GM23338 (cell line): ENCODE measurements around the gene AEBP2. TPM values are rescaled to one million over a fixed set of nuclear protein-coding genes. Genes with fewer than 3 reads are reported as not detected.

Experiments
- ATAC-seq: fragments of 200-7000 bp; cut with Tn5 transposase; 3 replicates; pipeline ENCODE4 v1.9.1; 2020
- DNase-seq: peaks from one replicate; pipeline ENCODE4 v3.0.0-alpha.2; 2015; ENCODE audit warnings: low spot score
- H2AFZ ChIP-seq: fragments of 200-600 bp; sonication (generic); 2 replicates; pipeline ENCODE4 v1.8.0; 2016; ENCODE audit warnings: antibody characterized with exemption, mild to moderate bottlenecking, moderate library complexity
- H3F3A ChIP-seq: fragments of 200-600 bp; sonication (generic); replicated peaks from 2 replicates; pipeline ENCODE4 v1.8.0; 2017; ENCODE audit warnings: antibody characterized with exemption, mixed run types, low read depth
- H3K27ac ChIP-seq: fragments of 200-600 bp; sonication (generic); 2 replicates; pipeline ENCODE4 v1.6.1; 2016; ENCODE audit warnings: low read depth
- H3K27me3 ChIP-seq: fragments of 200-600 bp; sonication (generic); 2 replicates; pipeline ENCODE4 v1.8.0; 2016; ENCODE audit warnings: mild to moderate bottlenecking, mixed run types, moderate library complexity; ENCODE audit not compliant: insufficient read depth
- H3K36me3 ChIP-seq: fragments of 200-600 bp; sonication (generic); 2 replicates; pipeline ENCODE4 v1.8.0; 2016; ENCODE audit warnings: mild to moderate bottlenecking; ENCODE audit not compliant: insufficient read depth
- H3K4me1 ChIP-seq: fragments of 200-600 bp; sonication (generic); 2 replicates; pipeline ENCODE4 v1.8.0; 2016; ENCODE audit warnings: mild to moderate bottlenecking, moderate library complexity; ENCODE audit not compliant: insufficient read depth
- H3K4me2 ChIP-seq: fragments of 200-600 bp; sonication (generic); 2 replicates; pipeline ENCODE4 v1.7.1; 2017; ENCODE audit warnings: mixed run types
- H3K4me3 ChIP-seq: fragments of 200-600 bp; sonication (generic); 2 replicates; pipeline ENCODE4 v1.6.1; 2016; ENCODE audit warnings: mixed run types
- H3K79me2 ChIP-seq: fragments of 200-600 bp; sonication (generic); replicated peaks from 2 replicates; pipeline ENCODE4 v1.8.0; 2017; ENCODE audit warnings: mild to moderate bottlenecking; ENCODE audit not compliant: insufficient read depth
- H3K9me2 ChIP-seq: fragments of 200-600 bp; sonication (generic); 2 replicates; pipeline ENCODE4 v1.8.0; 2017; ENCODE audit not compliant: insufficient read depth
- H4K20me1 ChIP-seq: fragments of 200-600 bp; sonication (generic); replicated peaks from 2 replicates; pipeline ENCODE4 v1.8.0; 2017; ENCODE audit warnings: mild to moderate bottlenecking; ENCODE audit not compliant: insufficient read depth
- H3K27ac Mint-ChIP-seq: 2 replicates; pipeline ENCODE4 v1.8.0; 2020; ENCODE audit warnings: inconsistent platforms, mild to moderate bottlenecking, moderate library complexity, mixed read lengths
- H3K27me3 Mint-ChIP-seq: 3 replicates; pipeline ENCODE4 v1.8.0; 2022; ENCODE audit warnings: low read depth, mild to moderate bottlenecking, moderate library complexity, mixed read lengths, inconsistent platforms; ENCODE audit not compliant: insufficient read depth, poor library complexity
- H3K36me3 Mint-ChIP-seq: 3 replicates; pipeline ENCODE4 v1.8.0; 2021; ENCODE audit warnings: low read depth, mild to moderate bottlenecking, inconsistent platforms, moderate library complexity, mixed read lengths
- H3K4me1 Mint-ChIP-seq: 3 replicates; pipeline ENCODE4 v1.8.0; 2020; ENCODE audit warnings: mild to moderate bottlenecking, inconsistent platforms, mixed read lengths
- H3K4me3 Mint-ChIP-seq: 3 replicates; pipeline ENCODE4 v1.8.0; 2021; ENCODE audit warnings: moderate library complexity, mild to moderate bottlenecking, inconsistent platforms, mixed read lengths
- H3K9me3 Mint-ChIP-seq: 3 replicates; pipeline ENCODE4 v1.8.0; 2020; ENCODE audit warnings: moderate library complexity, mild to moderate bottlenecking, inconsistent platforms, mixed read lengths
- CREB1 ChIP-seq: fragments of 250-450 bp; sonication (Bioruptor Pico); IDR thresholded peaks from 2 replicates; pipeline ENCODE4 v1.5.0; 2020; ENCODE audit warnings: low read depth, mild to moderate bottlenecking, moderate library complexity
- EZH2 ChIP-seq: fragments of 200-600 bp; sonication (generic); IDR thresholded peaks from one replicate; pipeline ENCODE4 v1.8.0; 2017; ENCODE audit warnings: antibody characterized with exemption, mild to moderate bottlenecking, low read depth; ENCODE audit not compliant: unreplicated experiment
- EZH2phosphoT487 ChIP-seq: fragments of 200-600 bp; sonication (generic); IDR thresholded peaks from one replicate; pipeline ENCODE4 v1.8.1; 2018; ENCODE audit warnings: antibody characterized with exemption; ENCODE audit not compliant: unreplicated experiment
- JUNB ChIP-seq: IDR thresholded peaks from one replicate; pipeline ENCODE4 v1.6.1; 2016; ENCODE audit warnings: antibody characterized with exemption; ENCODE audit not compliant: unreplicated experiment
- NANOG ChIP-seq: IDR thresholded peaks from 2 replicates; pipeline ENCODE4 v1.6.1; 2016; ENCODE audit warnings: antibody characterized with exemption, borderline replicate concordance
- POLR2AphosphoS5 ChIP-seq: IDR thresholded peaks from 2 replicates; pipeline ENCODE4 v1.6.1; 2016; ENCODE audit warnings: antibody characterized with exemption, low read depth
- STAT1 ChIP-seq: IDR thresholded peaks from one replicate; pipeline ENCODE4 v1.6.1; 2016; ENCODE audit warnings: antibody characterized with exemption; ENCODE audit not compliant: unreplicated experiment
- ZNF331 ChIP-seq: fragments of 250-450 bp; sonication (Bioruptor Pico); IDR thresholded peaks from 2 replicates; pipeline ENCODE4 v1.5.0; 2020; ENCODE audit warnings: low read depth, mild to moderate bottlenecking, moderate library complexity
- polyA plus RNA-seq: library from polyadenylated mRNA; unstranded; fragments of >200 nt; fragmentation: Nextera tagmentation; extraction: Ambion mirVana; gene quantifications from 2 replicates; pipeline ENCODE4 v1.2.1, GENCODE V29; 2016
- total RNA-seq: library from RNA; depleted of rRNA; stranded (reverse); fragments of >200 nt; shearing (Covaris generic); gene quantifications from 2 replicates; pipeline ENCODE4 v1.2.3, GENCODE V29; 2014
- TF ChIP-seq, protein P1 (sequence below): IDR thresholded peaks from one replicate; pipeline ENCODE4 v1.6.1; 2018; ENCODE audit warnings: antibody characterized with exemption; ENCODE audit not compliant: unreplicated experiment
- TF ChIP-seq, protein P2 (sequence below): IDR thresholded peaks from 2 replicates; pipeline ENCODE4 v1.6.1; 2016; ENCODE audit warnings: antibody characterized with exemption
- TF ChIP-seq, protein P3 (sequence below), 2 experiments: fragments of 200-600 bp in 1 of 2; sonication (generic) in 1 of 2; conservative IDR thresholded peaks; 2 replicates each; pipeline versions ENCODE4 v1.5.1 to v1.6.1; 2016 to 2017; ENCODE audit warnings: antibody characterized with exemption in 2 of 2, low read depth in 2 of 2, mild to moderate bottlenecking in 2 of 2, moderate library complexity in 1 of 2
- TF ChIP-seq, protein P4 (sequence below): fragments of 250-450 bp; sonication (Bioruptor Pico); IDR thresholded peaks from 2 replicates; pipeline ENCODE4 v1.5.0; 2020; ENCODE audit warnings: mild to moderate bottlenecking, moderate library complexity

The AEBP2 gene
- total and polyA plus RNA-seq, 2 experiments from 2014 or later: 39.3 to 48.1 TPM

DNA sequence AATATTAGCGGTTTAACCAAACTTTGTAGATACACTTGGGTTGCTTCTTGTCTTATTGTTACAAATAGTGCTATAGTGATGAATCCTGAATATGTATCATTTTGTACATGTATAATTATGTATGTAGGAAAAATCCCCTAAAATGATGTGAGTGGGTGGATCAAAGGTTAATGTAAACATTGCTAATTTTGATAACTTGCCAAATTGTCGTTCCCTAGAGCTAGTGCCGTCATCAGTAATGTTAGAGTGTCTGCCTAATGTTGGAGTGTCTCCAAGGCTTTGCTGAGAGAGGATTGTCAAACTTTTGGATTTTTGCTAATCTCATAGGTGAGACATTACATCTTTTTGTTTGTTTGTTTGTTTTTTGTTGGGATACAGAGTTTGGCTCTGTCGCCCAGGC lies 44.4 kb downstream of the AEBP2 start:
- no peak overlapping the region for H3K4me3 ChIP-seq
- H3K4me1 ChIP-seq: peaks cover 25% of the 10 kb centered on the region
- H4K20me1 ChIP-seq: peaks cover 73% of the 10 kb centered on the region
- Mint-ChIP-seq H3K4me1 (peaks cover 42% of the 10 kb centered on the region), H3K9me3 (no peaks in the 10 kb centered on the region; the same call in 2 of the 3 replicates), H3K27me3 (peaks cover 16% of the 10 kb centered on the region), H3K36me3 (peaks cover 63% of the 10 kb centered on the region), H3K27ac (no peak overlapping the region), H3K4me3 (no peak overlapping the region)
- H3K27ac ChIP-seq: peak overlapping the region; percentile 76
- peaks cover 6% of the 10 kb centered on the region; the same call in 1 of the 2 replicates for H3K36me3 ChIP-seq
- TF ChIP-seq, protein P1, sequence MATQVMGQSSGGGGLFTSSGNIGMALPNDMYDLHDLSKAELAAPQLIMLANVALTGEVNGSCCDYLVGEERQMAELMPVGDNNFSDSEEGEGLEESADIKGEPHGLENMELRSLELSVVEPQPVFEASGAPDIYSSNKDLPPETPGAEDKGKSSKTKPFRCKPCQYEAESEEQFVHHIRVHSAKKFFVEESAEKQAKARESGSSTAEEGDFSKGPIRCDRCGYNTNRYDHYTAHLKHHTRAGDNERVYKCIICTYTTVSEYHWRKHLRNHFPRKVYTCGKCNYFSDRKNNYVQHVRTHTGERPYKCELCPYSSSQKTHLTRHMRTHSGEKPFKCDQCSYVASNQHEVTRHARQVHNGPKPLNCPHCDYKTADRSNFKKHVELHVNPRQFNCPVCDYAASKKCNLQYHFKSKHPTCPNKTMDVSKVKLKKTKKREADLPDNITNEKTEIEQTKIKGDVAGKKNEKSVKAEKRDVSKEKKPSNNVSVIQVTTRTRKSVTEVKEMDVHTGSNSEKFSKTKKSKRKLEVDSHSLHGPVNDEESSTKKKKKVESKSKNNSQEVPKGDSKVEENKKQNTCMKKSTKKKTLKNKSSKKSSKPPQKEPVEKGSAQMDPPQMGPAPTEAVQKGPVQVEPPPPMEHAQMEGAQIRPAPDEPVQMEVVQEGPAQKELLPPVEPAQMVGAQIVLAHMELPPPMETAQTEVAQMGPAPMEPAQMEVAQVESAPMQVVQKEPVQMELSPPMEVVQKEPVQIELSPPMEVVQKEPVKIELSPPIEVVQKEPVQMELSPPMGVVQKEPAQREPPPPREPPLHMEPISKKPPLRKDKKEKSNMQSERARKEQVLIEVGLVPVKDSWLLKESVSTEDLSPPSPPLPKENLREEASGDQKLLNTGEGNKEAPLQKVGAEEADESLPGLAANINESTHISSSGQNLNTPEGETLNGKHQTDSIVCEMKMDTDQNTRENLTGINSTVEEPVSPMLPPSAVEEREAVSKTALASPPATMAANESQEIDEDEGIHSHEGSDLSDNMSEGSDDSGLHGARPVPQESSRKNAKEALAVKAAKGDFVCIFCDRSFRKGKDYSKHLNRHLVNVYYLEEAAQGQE: no peak
- no peak for TF ChIP-seq EZH2
- TF ChIP-seq, protein P2, sequence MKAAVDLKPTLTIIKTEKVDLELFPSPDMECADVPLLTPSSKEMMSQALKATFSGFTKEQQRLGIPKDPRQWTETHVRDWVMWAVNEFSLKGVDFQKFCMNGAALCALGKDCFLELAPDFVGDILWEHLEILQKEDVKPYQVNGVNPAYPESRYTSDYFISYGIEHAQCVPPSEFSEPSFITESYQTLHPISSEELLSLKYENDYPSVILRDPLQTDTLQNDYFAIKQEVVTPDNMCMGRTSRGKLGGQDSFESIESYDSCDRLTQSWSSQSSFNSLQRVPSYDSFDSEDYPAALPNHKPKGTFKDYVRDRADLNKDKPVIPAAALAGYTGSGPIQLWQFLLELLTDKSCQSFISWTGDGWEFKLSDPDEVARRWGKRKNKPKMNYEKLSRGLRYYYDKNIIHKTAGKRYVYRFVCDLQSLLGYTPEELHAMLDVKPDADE: no peak
- TF ChIP-seq EZH2phosphoT487: no peak
- TF ChIP-seq, protein P3, sequence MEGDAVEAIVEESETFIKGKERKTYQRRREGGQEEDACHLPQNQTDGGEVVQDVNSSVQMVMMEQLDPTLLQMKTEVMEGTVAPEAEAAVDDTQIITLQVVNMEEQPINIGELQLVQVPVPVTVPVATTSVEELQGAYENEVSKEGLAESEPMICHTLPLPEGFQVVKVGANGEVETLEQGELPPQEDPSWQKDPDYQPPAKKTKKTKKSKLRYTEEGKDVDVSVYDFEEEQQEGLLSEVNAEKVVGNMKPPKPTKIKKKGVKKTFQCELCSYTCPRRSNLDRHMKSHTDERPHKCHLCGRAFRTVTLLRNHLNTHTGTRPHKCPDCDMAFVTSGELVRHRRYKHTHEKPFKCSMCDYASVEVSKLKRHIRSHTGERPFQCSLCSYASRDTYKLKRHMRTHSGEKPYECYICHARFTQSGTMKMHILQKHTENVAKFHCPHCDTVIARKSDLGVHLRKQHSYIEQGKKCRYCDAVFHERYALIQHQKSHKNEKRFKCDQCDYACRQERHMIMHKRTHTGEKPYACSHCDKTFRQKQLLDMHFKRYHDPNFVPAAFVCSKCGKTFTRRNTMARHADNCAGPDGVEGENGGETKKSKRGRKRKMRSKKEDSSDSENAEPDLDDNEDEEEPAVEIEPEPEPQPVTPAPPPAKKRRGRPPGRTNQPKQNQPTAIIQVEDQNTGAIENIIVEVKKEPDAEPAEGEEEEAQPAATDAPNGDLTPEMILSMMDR (conservative IDR thresholded peaks at IDR 0.05; ENCODE audit: low read depth in 2 of 2): no peak
- no peak for TF ChIP-seq POLR2AphosphoS5
- TF ChIP-seq ZNF331 (CRISPR knock-in tag): no peak
- no peak for TF ChIP-seq STAT1
- TF ChIP-seq, protein P4, sequence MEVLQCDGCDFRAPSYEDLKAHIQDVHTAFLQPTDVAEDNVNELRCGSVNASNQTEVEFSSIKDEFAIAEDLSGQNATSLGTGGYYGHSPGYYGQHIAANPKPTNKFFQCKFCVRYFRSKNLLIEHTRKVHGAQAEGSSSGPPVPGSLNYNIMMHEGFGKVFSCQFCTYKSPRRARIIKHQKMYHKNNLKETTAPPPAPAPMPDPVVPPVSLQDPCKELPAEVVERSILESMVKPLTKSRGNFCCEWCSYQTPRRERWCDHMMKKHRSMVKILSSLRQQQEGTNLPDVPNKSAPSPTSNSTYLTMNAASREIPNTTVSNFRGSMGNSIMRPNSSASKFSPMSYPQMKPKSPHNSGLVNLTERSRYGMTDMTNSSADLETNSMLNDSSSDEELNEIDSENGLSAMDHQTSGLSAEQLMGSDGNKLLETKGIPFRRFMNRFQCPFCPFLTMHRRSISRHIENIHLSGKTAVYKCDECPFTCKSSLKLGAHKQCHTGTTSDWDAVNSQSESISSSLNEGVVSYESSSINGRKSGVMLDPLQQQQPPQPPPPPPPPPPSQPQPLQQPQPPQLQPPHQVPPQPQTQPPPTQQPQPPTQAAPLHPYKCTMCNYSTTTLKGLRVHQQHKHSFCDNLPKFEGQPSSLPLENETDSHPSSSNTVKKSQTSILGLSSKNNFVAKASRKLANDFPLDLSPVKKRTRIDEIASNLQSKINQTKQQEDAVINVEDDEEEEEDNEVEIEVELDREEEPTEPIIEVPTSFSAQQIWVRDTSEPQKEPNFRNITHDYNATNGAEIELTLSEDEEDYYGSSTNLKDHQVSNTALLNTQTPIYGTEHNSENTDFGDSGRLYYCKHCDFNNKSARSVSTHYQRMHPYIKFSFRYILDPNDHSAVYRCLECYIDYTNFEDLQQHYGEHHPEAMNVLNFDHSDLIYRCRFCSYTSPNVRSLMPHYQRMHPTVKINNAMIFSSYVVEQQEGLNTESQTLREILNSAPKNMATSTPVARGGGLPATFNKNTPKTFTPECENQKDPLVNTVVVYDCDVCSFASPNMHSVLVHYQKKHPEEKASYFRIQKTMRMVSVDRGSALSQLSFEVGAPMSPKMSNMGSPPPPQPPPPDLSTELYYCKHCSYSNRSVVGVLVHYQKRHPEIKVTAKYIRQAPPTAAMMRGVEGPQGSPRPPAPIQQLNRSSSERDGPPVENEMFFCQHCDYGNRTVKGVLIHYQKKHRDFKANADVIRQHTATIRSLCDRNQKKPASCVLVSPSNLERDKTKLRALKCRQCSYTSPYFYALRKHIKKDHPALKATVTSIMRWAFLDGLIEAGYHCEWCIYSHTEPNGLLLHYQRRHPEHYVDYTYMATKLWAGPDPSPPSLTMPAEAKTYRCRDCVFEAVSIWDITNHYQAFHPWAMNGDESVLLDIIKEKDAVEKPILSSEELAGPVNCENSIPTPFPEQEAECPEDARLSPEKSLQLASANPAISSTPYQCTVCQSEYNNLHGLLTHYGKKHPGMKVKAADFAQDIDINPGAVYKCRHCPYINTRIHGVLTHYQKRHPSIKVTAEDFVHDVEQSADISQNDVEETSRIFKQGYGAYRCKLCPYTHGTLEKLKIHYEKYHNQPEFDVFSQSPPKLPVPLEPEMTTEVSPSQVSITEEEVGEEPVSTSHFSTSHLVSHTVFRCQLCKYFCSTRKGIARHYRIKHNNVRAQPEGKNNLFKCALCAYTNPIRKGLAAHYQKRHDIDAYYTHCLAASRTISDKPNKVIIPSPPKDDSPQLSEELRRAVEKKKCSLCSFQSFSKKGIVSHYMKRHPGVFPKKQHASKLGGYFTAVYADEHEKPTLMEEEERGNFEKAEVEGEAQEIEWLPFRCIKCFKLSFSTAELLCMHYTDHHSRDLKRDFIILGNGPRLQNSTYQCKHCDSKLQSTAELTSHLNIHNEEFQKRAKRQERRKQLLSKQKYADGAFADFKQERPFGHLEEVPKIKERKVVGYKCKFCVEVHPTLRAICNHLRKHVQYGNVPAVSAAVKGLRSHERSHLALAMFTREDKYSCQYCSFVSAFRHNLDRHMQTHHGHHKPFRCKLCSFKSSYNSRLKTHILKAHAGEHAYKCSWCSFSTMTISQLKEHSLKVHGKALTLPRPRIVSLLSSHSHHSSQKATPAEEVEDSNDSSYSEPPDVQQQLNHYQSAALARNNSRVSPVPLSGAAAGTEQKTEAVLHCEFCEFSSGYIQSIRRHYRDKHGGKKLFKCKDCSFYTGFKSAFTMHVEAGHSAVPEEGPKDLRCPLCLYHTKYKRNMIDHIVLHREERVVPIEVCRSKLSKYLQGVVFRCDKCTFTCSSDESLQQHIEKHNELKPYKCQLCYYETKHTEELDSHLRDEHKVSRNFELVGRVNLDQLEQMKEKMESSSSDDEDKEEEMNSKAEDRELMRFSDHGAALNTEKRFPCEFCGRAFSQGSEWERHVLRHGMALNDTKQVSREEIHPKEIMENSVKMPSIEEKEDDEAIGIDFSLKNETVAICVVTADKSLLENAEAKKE (CRISPR knock-in tag): no peak
- TF ChIP-seq NANOG: no peak
- no peak for TF ChIP-seq JUNB
- TF ChIP-seq CREB1 (CRISPR knock-in tag): no peak
- H3K79me2 ChIP-seq: peaks cover 100% of the 10 kb centered on the region
- DNase-seq: no peak
- no peak for ATAC-seq
- H2AFZ ChIP-seq: no peak overlapping the region
- no peak overlapping the region for H3K4me2 ChIP-seq
- H3K9me2 ChIP-seq: no peaks in the 10 kb centered on the region
- H3K27me3 ChIP-seq: no peaks in the 10 kb centered on the region
- H3F3A ChIP-seq: peaks cover 12% of the 10 kb centered on the region
